LNCaP clone FGC (cell line): ENCODE results near the gene KIRREL3.

Source experiments
- DNase-seq: peaks from one replicate; pipeline ENCODE4 v3.0.0-alpha.2; 2011; ENCODE audit warnings: low read depth
- H3K4me3 ChIP-seq: 2 replicates; pipeline ENCODE4 v1.5.1; 2011; ENCODE audit warnings: mild to moderate bottlenecking, low read depth, low read length, control low read depth
- TF ChIP-seq, protein P1 (sequence below): IDR thresholded peaks from 2 replicates; pipeline ENCODE4 v1.5.1; 2012; ENCODE audit warnings: mild to moderate bottlenecking; ENCODE audit not compliant: control insufficient read depth, insufficient read depth; ENCODE audit errors: extremely low read depth

KIRREL3 gene

DNA sequence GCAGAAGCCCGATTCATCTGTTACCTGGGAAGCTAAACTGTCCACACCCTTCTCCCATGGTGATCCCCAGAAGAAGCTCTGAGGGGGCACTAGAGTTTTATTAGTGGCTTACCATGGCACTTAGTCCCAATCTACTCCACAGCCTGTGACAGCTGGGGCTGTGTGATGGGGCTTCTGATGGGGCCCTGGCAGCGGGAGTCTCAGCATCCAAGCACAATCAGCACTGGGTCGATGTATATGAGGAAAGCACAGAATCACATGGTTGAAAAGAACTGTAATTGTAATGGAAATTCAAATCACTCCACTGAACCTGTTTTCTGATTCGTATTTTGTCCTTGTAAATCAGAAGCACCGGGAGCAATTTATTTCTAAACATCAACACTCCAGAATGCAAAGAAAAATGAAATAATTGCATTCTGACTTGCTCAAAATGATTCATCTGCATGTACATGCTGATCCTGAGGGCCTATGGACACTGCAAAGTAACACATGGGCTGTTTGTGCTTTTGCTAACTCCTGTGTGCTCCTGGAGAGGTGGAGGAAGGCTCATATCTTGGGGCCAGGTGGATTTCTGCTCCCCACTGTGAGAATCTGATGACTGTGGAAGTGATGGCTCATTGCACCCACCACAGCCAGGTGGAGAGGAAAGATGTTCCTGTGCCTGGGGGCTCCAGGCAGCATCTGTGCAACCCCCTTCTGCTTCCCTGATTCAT, 203.0 kb downstream of the KIRREL3 start:
- TF ChIP-seq, protein P1, sequence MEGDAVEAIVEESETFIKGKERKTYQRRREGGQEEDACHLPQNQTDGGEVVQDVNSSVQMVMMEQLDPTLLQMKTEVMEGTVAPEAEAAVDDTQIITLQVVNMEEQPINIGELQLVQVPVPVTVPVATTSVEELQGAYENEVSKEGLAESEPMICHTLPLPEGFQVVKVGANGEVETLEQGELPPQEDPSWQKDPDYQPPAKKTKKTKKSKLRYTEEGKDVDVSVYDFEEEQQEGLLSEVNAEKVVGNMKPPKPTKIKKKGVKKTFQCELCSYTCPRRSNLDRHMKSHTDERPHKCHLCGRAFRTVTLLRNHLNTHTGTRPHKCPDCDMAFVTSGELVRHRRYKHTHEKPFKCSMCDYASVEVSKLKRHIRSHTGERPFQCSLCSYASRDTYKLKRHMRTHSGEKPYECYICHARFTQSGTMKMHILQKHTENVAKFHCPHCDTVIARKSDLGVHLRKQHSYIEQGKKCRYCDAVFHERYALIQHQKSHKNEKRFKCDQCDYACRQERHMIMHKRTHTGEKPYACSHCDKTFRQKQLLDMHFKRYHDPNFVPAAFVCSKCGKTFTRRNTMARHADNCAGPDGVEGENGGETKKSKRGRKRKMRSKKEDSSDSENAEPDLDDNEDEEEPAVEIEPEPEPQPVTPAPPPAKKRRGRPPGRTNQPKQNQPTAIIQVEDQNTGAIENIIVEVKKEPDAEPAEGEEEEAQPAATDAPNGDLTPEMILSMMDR: no peak
- no peak overlapping the region for H3K4me3 ChIP-seq
- no peak for DNase-seq

GRCh38 chr11:126793596-126793995, 207.0 kb downstream of the KIRREL3 start:
- no peak for DNase-seq
- no peak overlapping the region for H3K4me3 ChIP-seq
- TF ChIP-seq, protein P1: no peak

GRCh38 chr11:126791991-126792390, 208.6 kb downstream of the KIRREL3 start:
- TF ChIP-seq, protein P1: no peak
- no peak overlapping the region for H3K4me3 ChIP-seq
- no peak for DNase-seq

- H3K4me3 ChIP-seq: no peak overlapping the region
- TF ChIP-seq, protein P1: no peak
- no peak for DNase-seq
Measured at GRCh38 chr11:126791446-126791845, 209.1 kb downstream of the KIRREL3 start.

DNA sequence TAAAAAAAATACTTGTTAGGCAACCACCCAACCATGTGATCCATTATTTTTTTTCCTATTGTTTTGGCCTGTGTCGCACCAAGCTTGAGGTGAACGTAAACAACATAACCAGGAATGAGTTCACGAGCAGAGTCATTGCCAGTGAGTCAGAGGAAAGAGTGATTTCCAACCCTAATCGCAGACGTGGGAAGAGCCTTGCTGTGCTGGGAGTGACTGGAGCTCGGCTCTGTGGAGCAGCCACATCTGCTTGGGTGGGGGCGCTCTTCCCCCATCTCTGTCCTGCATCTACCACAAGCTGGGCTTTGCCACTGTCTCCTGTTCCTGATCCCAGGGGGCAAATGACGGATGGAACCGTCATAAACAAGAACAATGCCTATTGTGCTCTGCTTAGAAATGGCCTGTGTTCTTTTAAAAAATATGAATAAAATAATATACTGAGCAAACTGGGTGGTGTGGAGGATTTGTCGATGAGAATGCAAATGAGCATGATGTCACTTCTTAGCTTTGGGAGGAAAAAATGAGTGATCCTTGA, 210.0 kb downstream of the KIRREL3 start:
- no peak for DNase-seq
- TF ChIP-seq, protein P1: no peak
- no peak overlapping the region for H3K4me3 ChIP-seq

DNA sequence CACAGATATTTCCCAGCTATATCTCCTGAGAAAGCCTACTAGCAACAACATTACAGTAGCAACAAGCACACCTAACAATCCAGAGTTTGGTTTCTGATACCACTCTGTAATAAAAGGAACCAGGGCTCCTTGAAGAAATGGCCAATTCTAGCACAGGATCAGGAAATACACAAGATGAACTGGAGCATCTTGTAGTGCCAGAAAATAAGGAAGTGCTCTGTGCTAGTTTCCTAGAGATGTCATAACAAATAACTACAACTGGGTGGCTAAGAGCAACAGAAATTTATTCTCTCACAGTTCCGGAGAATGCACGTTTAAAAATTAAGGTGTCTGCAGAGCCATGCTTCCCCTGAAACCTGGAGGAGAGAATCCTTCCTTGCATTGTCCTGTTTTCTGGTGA, 217.8 kb downstream of the KIRREL3 start:
- TF ChIP-seq, protein P1: no peak
- no peak overlapping the region for H3K4me3 ChIP-seq
- no peak for DNase-seq

GRCh38 chr11:126781942-126782341, 218.6 kb downstream of the KIRREL3 start:
- no peak overlapping the region for H3K4me3 ChIP-seq
- TF ChIP-seq, protein P1: no peak
- DNase-seq: no peak
